HepG2 (cell line): Measurements from ENCODE around the gene TMEFF1. TPM values are rescaled to one million over a fixed set of nuclear protein-coding genes. Genes with fewer than 3 reads are reported as not detected.

Experiments used
- CREM ChIP-seq, 2 experiments: sonication (generic) in 1 of 2; formaldehyde crosslinking in 1 of 2; IDR thresholded peaks; 2 replicates each; pipeline versions ENCODE4 v1.4.0 to v1.6.1; 2016 to 2020; ENCODE audit warnings: antibody characterized with exemption in 1 of 2, mild to moderate bottlenecking in 1 of 2, missing genetic modification reagents in 1 of 2
- GABPB1 ChIP-seq: IDR thresholded peaks from 2 replicates; pipeline ENCODE4 v1.6.1; 2016; ENCODE audit warnings: mild to moderate bottlenecking, missing genetic modification reagents, moderate library complexity, missing compliant biosample characterization
- GATAD2A ChIP-seq: IDR thresholded peaks from 2 replicates; pipeline ENCODE4 v1.6.1; 2016
- GPN1 ChIP-seq: sonication (generic); formaldehyde crosslinking; IDR thresholded peaks from 2 replicates; pipeline ENCODE4 v1.5.1; 2020; ENCODE audit warnings: missing genetic modification reagents, borderline replicate concordance
- KAT2B ChIP-seq: fragments of 150-350 bp; IDR thresholded peaks from 2 replicates; pipeline ENCODE4 v1.6.1; 2014; ENCODE audit warnings: low read depth, low read length, borderline replicate concordance
- KDM5B ChIP-seq: sonication (generic); formaldehyde crosslinking; IDR thresholded peaks from 2 replicates; pipeline ENCODE4 v1.4.0; 2020; ENCODE audit warnings: missing genetic modification reagents, mild to moderate bottlenecking, borderline replicate concordance
- MED13 ChIP-seq: sonication (generic); formaldehyde crosslinking; IDR thresholded peaks from 2 replicates; pipeline ENCODE4 v1.5.0; 2020; ENCODE audit warnings: missing genetic modification reagents
- MEIS2 ChIP-seq: sonication (generic); formaldehyde crosslinking; IDR thresholded peaks from 2 replicates; pipeline ENCODE4 v1.9.0; 2021; ENCODE audit warnings: mild to moderate bottlenecking, missing genetic modification reagents
- NFE2L1 ChIP-seq: sonication (generic); formaldehyde crosslinking; IDR thresholded peaks from 2 replicates; pipeline ENCODE4 v1.4.0; 2020; ENCODE audit warnings: missing genetic modification reagents, mild to moderate bottlenecking, borderline replicate concordance
- NFKB2 ChIP-seq: sonication (generic); formaldehyde crosslinking; IDR thresholded peaks from 2 replicates; pipeline ENCODE4 v1.4.0; 2020; ENCODE audit warnings: missing genetic modification reagents, borderline replicate concordance
- POLR2AphosphoS2 ChIP-seq: IDR thresholded peaks from 2 replicates; pipeline ENCODE4 v1.6.1; 2011; ENCODE audit warnings: low read depth, low read length, improper control_type of control experiment
- RFXAP ChIP-seq: sonication (generic); formaldehyde crosslinking; IDR thresholded peaks from 2 replicates; pipeline ENCODE4 v1.4.0; 2020; ENCODE audit warnings: missing genetic modification reagents, borderline replicate concordance
- SAP130 ChIP-seq: IDR thresholded peaks from 2 replicates; pipeline ENCODE4 v1.6.1; 2016; ENCODE audit warnings: low read depth
- ZKSCAN8 ChIP-seq: IDR thresholded peaks from 2 replicates; pipeline ENCODE4 v1.6.1; 2016; ENCODE audit warnings: borderline replicate concordance, missing genetic modification reagents, missing compliant biosample characterization
- ZNF12 ChIP-seq: sonication (generic); formaldehyde crosslinking; IDR thresholded peaks from 2 replicates; pipeline ENCODE4 v1.5.0; 2020; ENCODE audit warnings: missing genetic modification reagents
- ZNF263 ChIP-seq: sonication (generic); formaldehyde crosslinking; IDR thresholded peaks from 2 replicates; pipeline ENCODE4 v1.4.0; 2020; ENCODE audit warnings: missing genetic modification reagents
- ZNF333 ChIP-seq: sonication (generic); formaldehyde crosslinking; IDR thresholded peaks from 2 replicates; pipeline ENCODE4 v1.4.0; 2020; ENCODE audit warnings: mild to moderate bottlenecking, missing genetic modification reagents, borderline replicate concordance
- ZNF563 ChIP-seq: sonication (generic); formaldehyde crosslinking; IDR thresholded peaks from 2 replicates; pipeline ENCODE4 v1.8.0; 2022; ENCODE audit warnings: mild to moderate bottlenecking, moderate library complexity, missing genetic modification reagents
- ZNF878 ChIP-seq: sonication (generic); formaldehyde crosslinking; IDR thresholded peaks from 2 replicates; pipeline ENCODE4 v1.8.1; 2023; ENCODE audit warnings: mild to moderate bottlenecking, missing genetic modification reagents, moderate library complexity
- polyA plus RNA-seq, 8 experiments: library from polyadenylated mRNA; depleted of rRNA in 3 of 8; stranded (reverse) in 7 of 8; unstranded in 1 of 8; fragments of >200 nt; fragmentation: Illumina TruSeq in 4 of 8; extraction: Trizol in 4 of 8; gene quantifications; 2 replicates each; pipeline versions ENCODE4 v1.2.1 to v1.2.3, GENCODE V29; 2011 to 2016; ENCODE audit warnings: low read depth in 4 of 8, missing spikeins in 1 of 8, mixed read lengths in 1 of 8; ENCODE audit not compliant: insufficient read depth in 1 of 8
- total RNA-seq, 5 experiments: library from RNA; depleted of rRNA; stranded (reverse); fragments of >200 nt; fragmentation: Illumina TruSeq; extraction: Trizol; gene quantifications; 2 replicates each; pipeline ENCODE4 v1.2.3, GENCODE V29; 2016; ENCODE audit warnings: low read depth in 1 of 5
- TF ChIP-seq, protein P1 (sequence below): sonication (generic); formaldehyde crosslinking; IDR thresholded peaks from 2 replicates; pipeline ENCODE4 v1.9.0; 2021; ENCODE audit warnings: missing genetic modification reagents, borderline replicate concordance
- TF ChIP-seq, protein P2 (sequence below): sonication (generic); formaldehyde crosslinking; IDR thresholded peaks from 2 replicates; pipeline ENCODE4 v1.5.1; 2020; ENCODE audit warnings: mild to moderate bottlenecking, missing genetic modification reagents, moderate library complexity
- TF ChIP-seq, protein P3 (sequence below): fragments of 450-650 bp; IDR thresholded peaks from 2 replicates; pipeline ENCODE4 v1.6.1; 2017; ENCODE audit warnings: mild to moderate bottlenecking
- TF ChIP-seq, protein P4 (sequence below): sonication (generic); formaldehyde crosslinking; IDR thresholded peaks from 2 replicates; pipeline ENCODE4 v1.5.0; 2020; ENCODE audit warnings: missing genetic modification reagents

The TMEFF1 gene
- total and polyA plus RNA-seq, 2 of the 13 experiments (the other 11 are each of a cell fraction or from before 2014, with no cell fraction given), result 0.87 to 1.9 TPM

DNA sequence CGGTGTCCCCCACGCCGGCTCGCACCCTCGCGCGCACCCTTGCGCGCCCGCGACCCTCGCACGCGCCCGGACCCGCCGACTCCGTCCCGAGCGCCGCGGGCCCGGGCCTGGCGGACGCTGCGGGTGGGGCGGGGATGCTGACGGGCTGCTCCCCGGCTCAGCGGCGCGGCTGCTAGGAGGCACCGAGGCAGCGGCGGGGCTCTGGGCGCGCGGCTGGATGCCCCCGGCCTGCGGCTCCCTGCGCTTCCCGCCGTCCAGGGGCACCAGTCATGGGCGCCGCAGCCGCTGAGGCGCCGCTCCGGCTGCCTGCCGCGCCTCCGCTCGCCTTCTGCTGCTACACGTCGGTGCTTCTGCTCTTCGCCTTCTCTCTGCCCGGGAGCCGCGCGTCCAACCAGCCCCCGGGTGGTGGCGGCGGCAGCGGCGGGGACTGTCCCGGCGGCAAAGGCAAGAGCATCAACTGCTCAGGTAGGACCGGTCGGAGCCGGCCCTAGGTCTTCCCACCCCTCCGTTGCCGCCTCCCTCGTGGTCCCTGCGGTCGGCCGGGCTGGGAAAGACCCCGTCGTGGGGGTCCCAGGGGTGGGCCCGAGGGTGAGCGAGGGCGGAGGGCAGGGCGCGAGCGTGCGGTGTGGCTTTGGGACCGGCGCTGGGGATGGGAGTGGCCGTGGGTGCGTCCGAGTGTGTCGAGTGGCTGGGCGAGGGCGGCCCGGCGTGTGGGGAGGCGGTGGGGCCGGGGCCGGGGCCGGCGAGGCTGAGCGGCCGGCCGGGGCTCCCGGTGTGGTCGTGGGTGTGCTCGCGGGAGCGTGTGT, 530 bp downstream of the TMEFF1 start (continued):
- TF ChIP-seq NFKB2 (CRISPR knock-in tag) (no peak), GPN1 (no peak), NFE2L1 (CRISPR knock-in tag) (no peak), RFXAP (CRISPR knock-in tag) (no peak), CREM (IDR thresholded peaks at IDR 0.05) (no peak), CREM (CRISPR knock-in tag; IDR thresholded peaks at IDR 0.05) (no peak), ZNF263 (CRISPR knock-in tag) (no peak; the same call in 1 of the 2 replicates), KAT2B (no peak), ZNF878 (CRISPR knock-in tag) (no peak), ZNF563 (CRISPR knock-in tag) (0 out of 2 replicates have a peak, but pooled peaks have one; percentile 34), MEIS2 (no peak), GATAD2A (CRISPR knock-in tag) (no peak), POLR2AphosphoS2 (no peak), ZNF333 (CRISPR knock-in tag) (no peak), KDM5B (CRISPR knock-in tag) (0 out of 2 replicates have a peak, but pooled peaks have one; percentile 9), GABPB1 (CRISPR knock-in tag) (0 out of 2 replicates have a peak, but pooled peaks have one; percentile 28), ZNF12 (no peak), ZKSCAN8 (CRISPR knock-in tag) (no peak), SAP130 (CRISPR knock-in tag) (peak; percentile 41; the same call in 1 of the 2 replicates), MED13 (no peak)
- TF ChIP-seq, protein P1, sequence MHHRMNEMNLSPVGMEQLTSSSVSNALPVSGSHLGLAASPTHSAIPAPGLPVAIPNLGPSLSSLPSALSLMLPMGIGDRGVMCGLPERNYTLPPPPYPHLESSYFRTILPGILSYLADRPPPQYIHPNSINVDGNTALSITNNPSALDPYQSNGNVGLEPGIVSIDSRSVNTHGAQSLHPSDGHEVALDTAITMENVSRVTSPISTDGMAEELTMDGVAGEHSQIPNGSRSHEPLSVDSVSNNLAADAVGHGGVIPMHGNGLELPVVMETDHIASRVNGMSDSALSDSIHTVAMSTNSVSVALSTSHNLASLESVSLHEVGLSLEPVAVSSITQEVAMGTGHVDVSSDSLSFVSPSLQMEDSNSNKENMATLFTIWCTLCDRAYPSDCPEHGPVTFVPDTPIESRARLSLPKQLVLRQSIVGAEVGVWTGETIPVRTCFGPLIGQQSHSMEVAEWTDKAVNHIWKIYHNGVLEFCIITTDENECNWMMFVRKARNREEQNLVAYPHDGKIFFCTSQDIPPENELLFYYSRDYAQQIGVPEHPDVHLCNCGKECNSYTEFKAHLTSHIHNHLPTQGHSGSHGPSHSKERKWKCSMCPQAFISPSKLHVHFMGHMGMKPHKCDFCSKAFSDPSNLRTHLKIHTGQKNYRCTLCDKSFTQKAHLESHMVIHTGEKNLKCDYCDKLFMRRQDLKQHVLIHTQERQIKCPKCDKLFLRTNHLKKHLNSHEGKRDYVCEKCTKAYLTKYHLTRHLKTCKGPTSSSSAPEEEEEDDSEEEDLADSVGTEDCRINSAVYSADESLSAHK, result no peak
- TF ChIP-seq, protein P2, sequence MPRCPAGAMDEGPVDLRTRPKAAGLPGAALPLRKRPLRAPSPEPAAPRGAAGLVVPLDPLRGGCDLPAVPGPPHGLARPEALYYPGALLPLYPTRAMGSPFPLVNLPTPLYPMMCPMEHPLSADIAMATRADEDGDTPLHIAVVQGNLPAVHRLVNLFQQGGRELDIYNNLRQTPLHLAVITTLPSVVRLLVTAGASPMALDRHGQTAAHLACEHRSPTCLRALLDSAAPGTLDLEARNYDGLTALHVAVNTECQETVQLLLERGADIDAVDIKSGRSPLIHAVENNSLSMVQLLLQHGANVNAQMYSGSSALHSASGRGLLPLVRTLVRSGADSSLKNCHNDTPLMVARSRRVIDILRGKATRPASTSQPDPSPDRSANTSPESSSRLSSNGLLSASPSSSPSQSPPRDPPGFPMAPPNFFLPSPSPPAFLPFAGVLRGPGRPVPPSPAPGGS, result peak; percentile 65; the same call in 1 of the 2 replicates
- TF ChIP-seq, protein P3, sequence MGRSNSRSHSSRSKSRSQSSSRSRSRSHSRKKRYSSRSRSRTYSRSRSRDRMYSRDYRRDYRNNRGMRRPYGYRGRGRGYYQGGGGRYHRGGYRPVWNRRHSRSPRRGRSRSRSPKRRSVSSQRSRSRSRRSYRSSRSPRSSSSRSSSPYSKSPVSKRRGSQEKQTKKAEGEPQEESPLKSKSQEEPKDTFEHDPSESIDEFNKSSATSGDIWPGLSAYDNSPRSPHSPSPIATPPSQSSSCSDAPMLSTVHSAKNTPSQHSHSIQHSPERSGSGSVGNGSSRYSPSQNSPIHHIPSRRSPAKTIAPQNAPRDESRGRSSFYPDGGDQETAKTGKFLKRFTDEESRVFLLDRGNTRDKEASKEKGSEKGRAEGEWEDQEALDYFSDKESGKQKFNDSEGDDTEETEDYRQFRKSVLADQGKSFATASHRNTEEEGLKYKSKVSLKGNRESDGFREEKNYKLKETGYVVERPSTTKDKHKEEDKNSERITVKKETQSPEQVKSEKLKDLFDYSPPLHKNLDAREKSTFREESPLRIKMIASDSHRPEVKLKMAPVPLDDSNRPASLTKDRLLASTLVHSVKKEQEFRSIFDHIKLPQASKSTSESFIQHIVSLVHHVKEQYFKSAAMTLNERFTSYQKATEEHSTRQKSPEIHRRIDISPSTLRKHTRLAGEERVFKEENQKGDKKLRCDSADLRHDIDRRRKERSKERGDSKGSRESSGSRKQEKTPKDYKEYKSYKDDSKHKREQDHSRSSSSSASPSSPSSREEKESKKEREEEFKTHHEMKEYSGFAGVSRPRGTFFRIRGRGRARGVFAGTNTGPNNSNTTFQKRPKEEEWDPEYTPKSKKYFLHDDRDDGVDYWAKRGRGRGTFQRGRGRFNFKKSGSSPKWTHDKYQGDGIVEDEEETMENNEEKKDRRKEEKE, result no peak
- TF ChIP-seq, protein P4, sequence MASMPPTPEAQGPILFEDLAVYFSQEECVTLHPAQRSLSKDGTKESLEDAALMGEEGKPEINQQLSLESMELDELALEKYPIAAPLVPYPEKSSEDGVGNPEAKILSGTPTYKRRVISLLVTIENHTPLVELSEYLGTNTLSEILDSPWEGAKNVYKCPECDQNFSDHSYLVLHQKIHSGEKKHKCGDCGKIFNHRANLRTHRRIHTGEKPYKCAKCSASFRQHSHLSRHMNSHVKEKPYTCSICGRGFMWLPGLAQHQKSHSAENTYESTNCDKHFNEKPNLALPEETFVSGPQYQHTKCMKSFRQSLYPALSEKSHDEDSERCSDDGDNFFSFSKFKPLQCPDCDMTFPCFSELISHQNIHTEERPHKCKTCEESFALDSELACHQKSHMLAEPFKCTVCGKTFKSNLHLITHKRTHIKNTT, result no peak
